Upper lobe of left lung (tissue), 4 donors: Measurements from ENCODE around the gene PTBP1.

Source experiments
- EP300 ChIP-seq, 4 donors: sonication (generic); formaldehyde crosslinking; IDR thresholded peaks; one replicate each; pipeline ENCODE4 v1.5.1; 2017; ENCODE audit warnings: antibody characterized with exemption in 4 of 4, control low read depth in 2 of 4
- POLR2A ChIP-seq, 4 donors: fragments of 450-650 bp; IDR thresholded peaks; one replicate each; pipeline ENCODE4 v1.5.1; 2016 to 2017; ENCODE audit warnings: antibody characterized with exemption in 4 of 4, mild to moderate bottlenecking in 2 of 4
- POLR2AphosphoS5 ChIP-seq, 2 donors: sonication (generic); formaldehyde crosslinking; IDR thresholded peaks; one replicate each; pipeline ENCODE4 v1.5.1; 2017; ENCODE audit warnings: antibody characterized with exemption in 2 of 2
- TF ChIP-seq, protein P1 (sequence below), 6 experiments: fragments of 450-650 bp in 4 of 6; fragments of 200-600 bp in 2 of 6; sonication (generic) in 2 of 6; IDR thresholded peaks; one replicate each; pipeline ENCODE4 v1.5.1; 2016 to 2019; ENCODE audit warnings: antibody characterized with exemption in 6 of 6

DNA sequence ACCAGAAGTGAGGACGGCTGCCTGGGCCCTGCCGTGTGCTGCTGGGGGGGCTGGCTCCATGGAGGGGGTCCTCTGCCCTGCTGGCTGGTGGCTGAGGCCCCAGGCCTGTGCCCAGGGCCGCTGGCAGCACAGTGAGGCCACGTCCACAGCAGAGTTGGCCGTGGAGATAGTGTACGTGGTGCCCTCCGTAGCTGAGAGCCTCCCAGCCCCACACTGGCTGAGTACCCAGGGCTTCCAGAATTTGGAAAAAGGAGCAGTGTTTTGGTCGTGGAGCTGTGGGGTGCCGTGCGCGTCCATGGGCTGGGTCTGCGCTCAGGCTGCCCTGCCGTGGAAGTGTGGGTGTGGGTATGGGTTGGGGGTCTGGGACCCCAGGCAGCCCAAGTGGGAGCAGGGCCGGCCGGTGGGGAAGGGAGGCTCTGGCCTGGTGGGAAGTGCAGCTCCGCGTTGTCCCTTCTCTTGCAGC lies 5.9 kb downstream of the PTBP1 start:
- TF ChIP-seq, protein P1, sequence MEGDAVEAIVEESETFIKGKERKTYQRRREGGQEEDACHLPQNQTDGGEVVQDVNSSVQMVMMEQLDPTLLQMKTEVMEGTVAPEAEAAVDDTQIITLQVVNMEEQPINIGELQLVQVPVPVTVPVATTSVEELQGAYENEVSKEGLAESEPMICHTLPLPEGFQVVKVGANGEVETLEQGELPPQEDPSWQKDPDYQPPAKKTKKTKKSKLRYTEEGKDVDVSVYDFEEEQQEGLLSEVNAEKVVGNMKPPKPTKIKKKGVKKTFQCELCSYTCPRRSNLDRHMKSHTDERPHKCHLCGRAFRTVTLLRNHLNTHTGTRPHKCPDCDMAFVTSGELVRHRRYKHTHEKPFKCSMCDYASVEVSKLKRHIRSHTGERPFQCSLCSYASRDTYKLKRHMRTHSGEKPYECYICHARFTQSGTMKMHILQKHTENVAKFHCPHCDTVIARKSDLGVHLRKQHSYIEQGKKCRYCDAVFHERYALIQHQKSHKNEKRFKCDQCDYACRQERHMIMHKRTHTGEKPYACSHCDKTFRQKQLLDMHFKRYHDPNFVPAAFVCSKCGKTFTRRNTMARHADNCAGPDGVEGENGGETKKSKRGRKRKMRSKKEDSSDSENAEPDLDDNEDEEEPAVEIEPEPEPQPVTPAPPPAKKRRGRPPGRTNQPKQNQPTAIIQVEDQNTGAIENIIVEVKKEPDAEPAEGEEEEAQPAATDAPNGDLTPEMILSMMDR (IDR thresholded peaks at IDR 0.05) = no peak
- TF ChIP-seq POLR2A (IDR thresholded peaks at IDR 0.05) (no peak), EP300 (IDR thresholded peaks at IDR 0.05) (no peak), POLR2AphosphoS5 (IDR thresholded peaks at IDR 0.05) (no peak)
